ENCODE results near the gene FKBP1A. TPM values are rescaled to one million over a fixed set of nuclear protein-coding genes. Genes with fewer than 3 reads are reported as not detected.
A peak's percentile ranks its signal among the peaks of the same experiment; 100 is the strongest.

The FKBP1A gene
- total and polyA plus RNA-seq, 12 donors, result 110 to 311 (median 140) TPM

DNA sequence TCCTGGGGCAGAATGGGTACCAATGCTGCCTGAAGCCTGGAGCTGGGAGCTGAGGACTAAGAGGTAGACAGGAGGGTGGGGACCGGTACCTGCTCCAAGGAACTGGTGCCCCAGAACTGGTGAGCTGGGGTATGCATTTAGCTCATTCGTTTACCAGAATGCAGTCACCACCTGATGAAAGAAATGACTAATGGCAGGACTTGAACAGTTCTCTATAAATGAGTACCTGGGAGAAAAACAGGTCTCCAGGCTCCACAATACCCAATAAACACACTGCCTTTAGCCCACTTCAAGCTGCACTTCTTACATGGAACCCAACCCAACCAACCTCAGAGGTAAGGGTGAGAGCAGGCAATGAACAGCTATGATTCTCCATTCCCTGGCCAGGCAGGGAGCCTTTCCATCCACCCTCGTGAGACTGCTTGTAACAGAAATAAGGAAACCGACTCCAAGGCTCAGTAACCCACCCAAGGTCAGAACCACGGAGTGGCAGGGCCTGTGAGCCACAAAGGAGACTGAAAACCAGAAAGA is 15.4 kb downstream of the FKBP1A start:
- DNase-seq (no peak), ATAC-seq (no peak)
- H3K27ac ChIP-seq, result peak overlapping the region; percentile 5 to 80 (median 66)
- TF ChIP-seq, protein P1, sequence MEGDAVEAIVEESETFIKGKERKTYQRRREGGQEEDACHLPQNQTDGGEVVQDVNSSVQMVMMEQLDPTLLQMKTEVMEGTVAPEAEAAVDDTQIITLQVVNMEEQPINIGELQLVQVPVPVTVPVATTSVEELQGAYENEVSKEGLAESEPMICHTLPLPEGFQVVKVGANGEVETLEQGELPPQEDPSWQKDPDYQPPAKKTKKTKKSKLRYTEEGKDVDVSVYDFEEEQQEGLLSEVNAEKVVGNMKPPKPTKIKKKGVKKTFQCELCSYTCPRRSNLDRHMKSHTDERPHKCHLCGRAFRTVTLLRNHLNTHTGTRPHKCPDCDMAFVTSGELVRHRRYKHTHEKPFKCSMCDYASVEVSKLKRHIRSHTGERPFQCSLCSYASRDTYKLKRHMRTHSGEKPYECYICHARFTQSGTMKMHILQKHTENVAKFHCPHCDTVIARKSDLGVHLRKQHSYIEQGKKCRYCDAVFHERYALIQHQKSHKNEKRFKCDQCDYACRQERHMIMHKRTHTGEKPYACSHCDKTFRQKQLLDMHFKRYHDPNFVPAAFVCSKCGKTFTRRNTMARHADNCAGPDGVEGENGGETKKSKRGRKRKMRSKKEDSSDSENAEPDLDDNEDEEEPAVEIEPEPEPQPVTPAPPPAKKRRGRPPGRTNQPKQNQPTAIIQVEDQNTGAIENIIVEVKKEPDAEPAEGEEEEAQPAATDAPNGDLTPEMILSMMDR (IDR thresholded peaks at IDR 0.05), result no peak
- peak overlapping the region in 1 of 10 donors; percentile 8 for H3K4me3 ChIP-seq
- H3K4me1 ChIP-seq, result peaks cover 17 to 100% (median 95%) of the 10 kb centered on the region in 9 donors
- intact Hi-C loops (cut with DNase I), result no loop called here
- no peaks in the 10 kb centered on the region for H3K27me3 ChIP-seq
- WGBS, 2 donors, result 59 to 67% methylated on average over 5 of the region's 5 CpGs
- H3K9me3 ChIP-seq, result no peaks in the 10 kb centered on the region
- peaks cover 0 to 36% (median 6%) of the 10 kb centered on the region in 9 donors for H3K36me3 ChIP-seq

DNA sequence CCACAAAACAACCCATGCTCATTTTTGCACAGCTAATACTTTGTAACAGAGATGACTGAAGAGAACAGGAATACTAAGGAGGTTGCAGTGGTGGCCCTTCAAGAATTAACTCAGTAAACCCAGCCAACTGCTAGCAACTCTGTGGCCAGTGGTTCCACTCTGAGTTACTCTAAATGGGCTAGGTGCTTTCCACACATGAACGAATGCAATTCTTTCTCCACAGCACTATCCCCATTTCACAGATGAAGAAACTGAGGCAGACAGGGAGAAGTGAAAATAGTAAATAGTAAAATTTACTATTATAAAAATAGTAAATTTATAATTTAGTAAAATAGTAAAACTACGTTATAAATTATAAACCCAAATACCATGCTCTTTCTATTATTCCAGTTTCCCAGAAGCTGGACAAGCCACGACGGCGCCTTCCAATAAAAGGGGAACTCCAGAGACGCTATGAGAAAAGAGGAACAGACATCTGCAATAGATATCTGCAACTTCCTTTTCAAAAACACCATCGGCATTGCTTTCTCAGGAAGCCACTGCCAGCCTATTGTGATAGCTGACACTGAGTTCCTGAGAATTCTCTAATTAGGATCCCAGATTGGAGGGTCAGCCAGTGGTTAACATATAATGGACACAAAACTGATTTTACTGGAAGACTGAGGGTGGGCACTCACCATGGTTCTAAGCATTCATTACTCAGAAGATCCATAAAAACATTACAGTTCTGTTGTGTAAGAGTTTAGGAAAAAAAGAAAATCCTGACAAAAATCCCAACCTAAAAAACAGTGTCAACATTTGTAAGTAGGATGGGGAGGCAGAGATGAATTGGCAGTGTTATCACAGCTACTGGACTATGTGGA is 16.2 kb downstream of the FKBP1A start:
- Histone ChIP-seq H3K9me3 (no peaks in the 10 kb centered on the region), H3K4me1 (peaks cover 17 to 100% (median 95%) of the 10 kb centered on the region in 9 donors), H3K4me3 (peak overlapping the region in 1 of 10 donors; percentile 20), H3K36me3 (peaks cover 0 to 39% (median 6%) of the 10 kb centered on the region in 9 donors), H3K27ac (peak overlapping the region in 9 of 10 donors; percentile 40 to 80 (median 67)), H3K27me3 (no peaks in the 10 kb centered on the region)
- no peak for DNase-seq
- TF ChIP-seq, protein P1 (IDR thresholded peaks at IDR 0.05), result no peak
- ATAC-seq, result peak in 7 of 8 donors; percentile 16 to 48 (median 23)
- intact Hi-C loops (cut with DNase I), result no loop called here
- WGBS, 2 donors, result 48 to 56% methylated on average over 7 of the region's 7 CpGs

DNA sequence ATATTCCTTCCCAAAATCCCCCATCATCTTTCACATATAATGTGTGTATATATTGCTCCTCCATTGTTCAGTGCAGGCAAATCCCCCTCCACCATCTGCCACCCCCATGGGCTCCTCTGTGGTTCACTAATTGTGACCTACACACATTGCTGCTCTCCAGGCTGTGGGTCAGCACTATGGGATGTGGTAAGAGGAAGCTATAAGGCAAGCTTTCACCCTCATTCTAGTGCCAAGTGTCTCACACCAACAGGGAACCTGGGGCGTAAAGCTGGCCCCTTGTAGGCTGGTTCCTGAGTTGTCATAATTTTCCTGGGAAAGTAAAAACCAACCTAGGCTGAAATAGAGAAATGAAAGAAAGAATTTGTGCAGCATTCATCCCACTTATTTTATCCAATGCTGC is 16.8 kb downstream of the FKBP1A start:
- 69 to 92% methylated on average over 1 of the region's 1 CpG for WGBS, 2 donors
- peaks cover 22 to 100% (median 95%) of the 10 kb centered on the region in 9 donors for H3K4me1 ChIP-seq
- intact Hi-C loops (cut with DNase I), result no loop called here

DNA sequence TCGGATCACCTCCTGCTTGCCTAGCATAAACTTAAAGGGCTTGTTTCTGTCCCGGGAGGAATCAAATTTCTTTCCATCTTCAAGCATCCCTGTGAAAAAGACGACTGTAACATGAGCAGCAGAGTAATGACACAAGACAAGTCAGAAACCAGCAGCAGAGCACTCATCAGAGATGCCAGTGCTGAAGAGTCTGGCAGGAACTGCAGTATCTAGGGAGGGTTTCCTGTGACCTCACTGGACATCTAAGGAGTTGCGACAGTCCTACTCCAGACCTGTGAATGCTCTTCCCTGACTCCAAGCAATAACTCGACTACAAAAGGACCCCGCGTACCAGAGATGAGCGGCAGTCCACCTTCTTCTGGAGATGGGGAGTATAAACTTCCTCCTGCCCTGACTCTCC is 17.3 kb downstream of the FKBP1A start:
- Histone ChIP-seq H3K4me1 (peaks cover 25 to 100% (median 96%) of the 10 kb centered on the region in 9 donors), H3K27ac (peak overlapping the region in 9 of 10 donors; percentile 40 to 80 (median 67)), H3K4me3 (peak overlapping the region in 2 of 10 donors; percentile 10 to 20), H3K36me3 (peaks cover 0 to 50% (median 13%) of the 10 kb centered on the region in 9 donors), H3K27me3 (no peaks in the 10 kb centered on the region), H3K9me3 (no peaks in the 10 kb centered on the region)
- ATAC-seq, result peak in 7 of 8 donors; percentile 36 to 64 (median 52)
- no peak for DNase-seq
- 41 to 51% methylated on average over 8 of the region's 8 CpGs for WGBS, 2 donors
- intact Hi-C loops (cut with DNase I), result loop anchor here in 1 of 10 donors (2.0 kb wide), 1 partner anchor 49 kb away; no protein-coding TSS in a partner anchor
- TF ChIP-seq, protein P1 (IDR thresholded peaks at IDR 0.05), result no peak

More for the DNA sequence above, 16.8 kb downstream of the FKBP1A start:
- Histone ChIP-seq H3K4me3 (peak overlapping the region in 2 of 10 donors; percentile 10 to 20), H3K27ac (peak overlapping the region in 9 of 10 donors; percentile 40 to 80 (median 67)), H3K27me3 (no peaks in the 10 kb centered on the region), H3K9me3 (no peaks in the 10 kb centered on the region), H3K36me3 (peaks cover 0 to 45% (median 10%) of the 10 kb centered on the region in 9 donors)
- no peak for DNase-seq
- TF ChIP-seq, protein P1 (IDR thresholded peaks at IDR 0.05), result no peak
- peak in 3 of 8 donors; percentile 7 to 39 (median 13) for ATAC-seq

All from heart right ventricle (tissue), 16 donors.